Nephron progenitor cell (in vitro differentiated cells): ENCODE results near the gene TMEM235.

Experiments used
- DNase-seq: peaks from one replicate; pipeline ENCODE4 v3.0.0; 2021
- H3K27ac Mint-ChIP-seq: 2 replicates; pipeline ENCODE4 v1.8.0; 2021; ENCODE audit warnings: mild to moderate bottlenecking, moderate library complexity, mixed read lengths
- H3K27me3 Mint-ChIP-seq: 2 replicates; pipeline ENCODE4 v1.8.0; 2021; ENCODE audit warnings: mild to moderate bottlenecking, low read depth, mixed read lengths; ENCODE audit not compliant: poor library complexity
- H3K36me3 Mint-ChIP-seq: 2 replicates; pipeline ENCODE4 v1.8.0; 2021; ENCODE audit warnings: low read depth, mixed read lengths
- H3K4me1 Mint-ChIP-seq: 2 replicates; pipeline ENCODE4 v1.8.0; 2021; ENCODE audit warnings: mixed read lengths
- H3K4me3 Mint-ChIP-seq: 2 replicates; pipeline ENCODE4 v1.8.0; 2021; ENCODE audit warnings: mild to moderate bottlenecking, moderate library complexity, mixed read lengths
- H3K9me3 Mint-ChIP-seq: 2 replicates; pipeline ENCODE4 v1.8.0; 2021; ENCODE audit warnings: mild to moderate bottlenecking, moderate library complexity, mixed read lengths
- CTCF ChIP-seq: fragments of 200-600 bp; sonication (generic); IDR thresholded peaks from 2 replicates; pipeline ENCODE4 v1.5.0; 2021; ENCODE audit warnings: antibody characterized with exemption

TMEM235 gene

GRCh38 chr17:78202666-78203065, 28.8 kb upstream of the TMEM235 start:
- Mint-ChIP-seq H3K27me3 (no peaks in the 10 kb centered on the region), H3K27ac (no peak overlapping the region), H3K9me3 (no peaks in the 10 kb centered on the region), H3K4me1 (peaks cover 1% of the 10 kb centered on the region), H3K36me3 (peaks cover 42% of the 10 kb centered on the region), H3K4me3 (no peak overlapping the region)
- no peak for TF ChIP-seq CTCF
- DNase-seq = no peak

- no peak for DNase-seq
- Mint-ChIP-seq H3K9me3 (no peaks in the 10 kb centered on the region), H3K27ac (no peak overlapping the region), H3K4me3 (no peak overlapping the region), H3K36me3 (peaks cover 28% of the 10 kb centered on the region), H3K4me1 (no peaks in the 10 kb centered on the region), H3K27me3 (no peaks in the 10 kb centered on the region)
- no peak for TF ChIP-seq CTCF
Measured at GRCh38 chr17:78204387-78205123, 26.9 kb upstream of the TMEM235 start.

- no peaks in the 10 kb centered on the region for H3K27me3 Mint-ChIP-seq
- peaks cover 23% of the 10 kb centered on the region for H3K36me3 Mint-ChIP-seq
- H3K27ac Mint-ChIP-seq = no peak overlapping the region
- no peak overlapping the region for H3K4me3 Mint-ChIP-seq
- H3K4me1 Mint-ChIP-seq = no peaks in the 10 kb centered on the region
- DNase-seq = no peak
- no peak for TF ChIP-seq CTCF
- H3K9me3 Mint-ChIP-seq = no peaks in the 10 kb centered on the region
Measured at GRCh38 chr17:78205124-78205775, 26.2 kb upstream of the TMEM235 start.

- no peak for TF ChIP-seq CTCF
- no peak overlapping the region for H3K4me3 Mint-ChIP-seq
- H3K9me3 Mint-ChIP-seq = no peaks in the 10 kb centered on the region
- H3K36me3 Mint-ChIP-seq = peaks cover 21% of the 10 kb centered on the region
- H3K27me3 Mint-ChIP-seq = peaks cover 6% of the 10 kb centered on the region
- H3K4me1 Mint-ChIP-seq = no peaks in the 10 kb centered on the region
- H3K27ac Mint-ChIP-seq = no peak overlapping the region
- no peak for DNase-seq
Measured at GRCh38 chr17:78206298-78206697, 25.1 kb upstream of the TMEM235 start.

- peaks cover 12% of the 10 kb centered on the region for H3K27me3 Mint-ChIP-seq
- no peak for TF ChIP-seq CTCF
Measured at GRCh38 chr17:78208486-78208885, 22.9 kb upstream of the TMEM235 start.

GRCh38 chr17:78210111-78210510, 21.3 kb upstream of the TMEM235 start:
- Mint-ChIP-seq H3K27me3 (peaks cover 12% of the 10 kb centered on the region), H3K36me3 (peaks cover 4% of the 10 kb centered on the region), H3K4me1 (peaks cover 6% of the 10 kb centered on the region), H3K4me3 (no peak overlapping the region), H3K9me3 (no peaks in the 10 kb centered on the region), H3K27ac (no peak overlapping the region)
- DNase-seq = no peak
- no peak for TF ChIP-seq CTCF

More at GRCh38 chr17:78208486-78208885, 22.9 kb upstream of the TMEM235 start:
- Mint-ChIP-seq H3K36me3 (peaks cover 13% of the 10 kb centered on the region), H3K27ac (no peak overlapping the region), H3K4me1 (no peaks in the 10 kb centered on the region), H3K9me3 (no peaks in the 10 kb centered on the region), H3K4me3 (no peak overlapping the region)
- no peak for DNase-seq
